ENCODE measurements around the gene CEP152.

- TF ChIP-seq EZH2 (IDR thresholded peaks at IDR 0.05; ENCODE audit: low read depth) (no peak), CTCF (conservative IDR thresholded peaks at IDR 0.05) (no peak)
Measured at GRCh38 chr15:48777645-48778330, 33.1 kb downstream of the CEP152 start.

All from PC-9 (cell line).